Thyroid gland (tissue), 4 donors: Measurements from ENCODE around the gene THSD7B.

Source experiments
- CTCF ChIP-seq, 6 experiments: fragments of 200-600 bp in 3 of 6; fragments of 450-650 bp in 3 of 6; sonication (generic) in 3 of 6; IDR thresholded peaks; one replicate each; pipeline ENCODE4 v1.5.1; 2016 to 2019; ENCODE audit warnings: antibody characterized with exemption in 6 of 6, mild to moderate bottlenecking in 2 of 6, inconsistent platforms in 1 of 6, moderate library complexity in 1 of 6
- POLR2A ChIP-seq, 2 donors: fragments of 450-650 bp; IDR thresholded peaks; one replicate each; pipeline ENCODE4 v1.6.1; 2017; ENCODE audit warnings: antibody characterized with exemption in 2 of 2, mild to moderate bottlenecking in 2 of 2, moderate library complexity in 1 of 2

- TF ChIP-seq CTCF (IDR thresholded peaks at IDR 0.05) (no peak), POLR2A (IDR thresholded peaks at IDR 0.05) (no peak)
Observed at GRCh38 chr2:137333386-137334165, 568.2 kb downstream of the THSD7B start.
